Cardiac muscle cell (in vitro differentiated cells and primary cell): ENCODE results near the gene KLC1. TPM values are rescaled to one million over a fixed set of nuclear protein-coding genes. Genes with fewer than 3 reads are reported as not detected.
"Not testable (repeated sequence)": the region's sequence is repeated elsewhere in the genome, so short reads cannot be mapped to it uniquely, and the experiment has no call there.

Experiments used
- DNase-seq, 2 donors: peaks; one replicate each; pipeline versions ENCODE4 v3.0.0 to v3.0.0-alpha.2; 2010 to 2017; ENCODE audit warnings: low read depth in 1 of 2, low spot score in 1 of 2
- H3K27ac ChIP-seq: fragments of 200-600 bp; sonication (generic); 2 replicates; pipeline ENCODE4 v1.5.1; 2016
- H3K27me3 ChIP-seq: fragments of 200-600 bp; sonication (generic); 2 replicates; pipeline ENCODE4 v1.6.0; 2016; ENCODE audit warnings: control low read depth
- H3K36me3 ChIP-seq: fragments of 200-600 bp; sonication (generic); 2 replicates; pipeline ENCODE4 v1.5.1; 2016; ENCODE audit warnings: control low read depth
- H3K4me1 ChIP-seq: fragments of 200-600 bp; sonication (generic); 2 replicates; pipeline ENCODE4 v1.8.1; 2017; ENCODE audit warnings: low read depth, mild to moderate bottlenecking, mixed run types
- H3K4me3 ChIP-seq: fragments of 200-600 bp; sonication (generic); 2 replicates; pipeline ENCODE4 v1.5.1; 2016; ENCODE audit warnings: mild to moderate bottlenecking
- H3K9me3 ChIP-seq: fragments of 200-600 bp; sonication (generic); 2 replicates; pipeline ENCODE4 v1.5.1; 2017; ENCODE audit warnings: low read depth, mild to moderate bottlenecking, control low read depth
- CTCF ChIP-seq: IDR thresholded peaks from 2 replicates; pipeline ENCODE4 v1.5.1; 2012; ENCODE audit warnings: low read depth, mild to moderate bottlenecking, low read length
- polyA plus RNA-seq: library from polyadenylated mRNA; unstranded; fragments of >200 nt; fragmentation: Nextera tagmentation; extraction: Ambion mirVana; gene quantifications from 2 replicates; pipeline ENCODE4 v1.2.1, GENCODE V29; 2016
- total RNA-seq: library from RNA; depleted of rRNA; stranded (reverse); fragments of >200 nt; gene quantifications from 2 replicates; pipeline ENCODE4 v1.2.3, GENCODE V29; 2016

Gene KLC1
- total and polyA plus RNA-seq, 2 experiments from 2014 or later: 167 to 365 TPM

- no peak for TF ChIP-seq CTCF
- Histone ChIP-seq H3K4me1 (peaks cover 4% of the 10 kb centered on the region), H3K27ac (no peak overlapping the region), H3K27me3 (no peaks in the 10 kb centered on the region), H3K9me3 (no peaks in the 10 kb centered on the region), H3K4me3 (no peak overlapping the region), H3K36me3 (peaks cover 11% of the 10 kb centered on the region)
- DNase-seq: no peak
Observed at GRCh38 chr14:103650213-103650612, 21.2 kb downstream of the KLC1 start.

GRCh38 chr14:103651585-103651984 lies 22.6 kb downstream of the KLC1 start:
- peaks cover 4% of the 10 kb centered on the region for H3K4me1 ChIP-seq
- no peaks in the 10 kb centered on the region for H3K9me3 ChIP-seq
- H3K36me3 ChIP-seq: peaks cover 23% of the 10 kb centered on the region
- TF ChIP-seq CTCF: no peak
- H3K4me3 ChIP-seq: no peak overlapping the region
- peak overlapping the region; percentile 13 for H3K27ac ChIP-seq
- DNase-seq: no peak
- no peaks in the 10 kb centered on the region for H3K27me3 ChIP-seq

- Histone ChIP-seq H3K27ac (peak overlapping the region; percentile 60), H3K36me3 (peaks cover 34% of the 10 kb centered on the region), H3K27me3 (no peaks in the 10 kb centered on the region), H3K9me3 (no peaks in the 10 kb centered on the region), H3K4me3 (no peak overlapping the region), H3K4me1 (peaks cover 4% of the 10 kb centered on the region)
- DNase-seq: no peak
- no peak for TF ChIP-seq CTCF
Observed at GRCh38 chr14:103652806-103653205, 23.8 kb downstream of the KLC1 start.

- H3K9me3 ChIP-seq, DNase-seq, H3K27me3 ChIP-seq, H3K4me1 ChIP-seq, H3K4me3 ChIP-seq: not testable (repeated sequence)
- H3K36me3 ChIP-seq: peaks cover 36% of the 10 kb centered on the region
- H3K27ac ChIP-seq: peak overlapping the region; percentile 60
Observed at GRCh38 chr14:103653336-103653735, 24.3 kb downstream of the KLC1 start.

GRCh38 chr14:103653805-103654204 lies 24.8 kb downstream of the KLC1 start:
- peaks cover 4% of the 10 kb centered on the region for H3K4me1 ChIP-seq
- DNase-seq: no peak
- H3K27me3 ChIP-seq: no peaks in the 10 kb centered on the region
- H3K36me3 ChIP-seq: peaks cover 36% of the 10 kb centered on the region
- no peak overlapping the region for H3K4me3 ChIP-seq
- no peaks in the 10 kb centered on the region for H3K9me3 ChIP-seq
- H3K27ac ChIP-seq: peak overlapping the region; percentile 60
- TF ChIP-seq CTCF: no peak

GRCh38 chr14:103654619-103655018 lies 25.6 kb downstream of the KLC1 start:
- H3K9me3 ChIP-seq: no peaks in the 10 kb centered on the region
- H3K36me3 ChIP-seq: peaks cover 41% of the 10 kb centered on the region
- DNase-seq: no peak
- no peak overlapping the region for H3K4me3 ChIP-seq
- TF ChIP-seq CTCF: no peak
- no peak overlapping the region for H3K27ac ChIP-seq
- peaks cover 4% of the 10 kb centered on the region for H3K4me1 ChIP-seq
- H3K27me3 ChIP-seq: no peaks in the 10 kb centered on the region
